Measurements from ENCODE around the gene GAA. TPM values are rescaled to one million over a fixed set of nuclear protein-coding genes. Genes with fewer than 3 reads are reported as not detected.

The GAA gene
- total and polyA plus RNA-seq, 2 of the 13 experiments (the other 11 are each of a cell fraction or from before 2014, with no cell fraction given): 21.6 to 36.4 TPM

DNA sequence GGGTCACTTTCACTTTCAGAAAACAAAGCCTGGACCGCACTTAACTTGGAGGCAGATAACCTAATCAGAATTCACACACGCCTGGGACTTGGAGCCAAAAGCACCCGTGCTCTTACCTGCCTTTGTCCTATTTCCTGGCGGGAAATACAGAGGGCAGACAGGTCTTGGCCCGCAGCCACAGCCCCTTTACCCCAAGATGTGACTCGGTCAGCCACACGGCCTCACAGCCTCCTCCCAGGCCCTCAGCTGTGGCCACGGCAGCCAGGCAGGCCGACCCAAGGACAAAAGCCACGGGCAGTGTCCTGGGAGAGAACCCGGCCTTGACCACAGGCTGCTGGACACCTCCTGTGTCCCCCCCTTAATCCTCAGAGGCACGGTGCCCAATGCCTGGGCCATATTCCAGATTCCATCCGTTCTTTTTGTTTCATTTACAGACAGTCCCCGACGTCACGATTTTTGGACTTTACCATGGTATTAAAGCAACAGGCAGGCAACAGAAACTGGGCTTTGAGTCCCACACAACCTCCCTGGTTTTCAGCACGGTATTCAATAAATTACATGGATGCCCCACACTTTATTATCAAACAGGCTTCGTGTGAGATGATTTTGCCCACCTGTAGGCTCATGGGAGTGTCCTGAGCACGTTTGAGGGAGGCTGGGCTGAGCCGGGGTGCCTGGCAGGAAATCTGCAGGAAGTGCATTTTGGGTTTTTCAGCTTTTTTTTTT lies 30.1 kb upstream of the GAA start (continued):
- TF ChIP-seq, protein P1, sequence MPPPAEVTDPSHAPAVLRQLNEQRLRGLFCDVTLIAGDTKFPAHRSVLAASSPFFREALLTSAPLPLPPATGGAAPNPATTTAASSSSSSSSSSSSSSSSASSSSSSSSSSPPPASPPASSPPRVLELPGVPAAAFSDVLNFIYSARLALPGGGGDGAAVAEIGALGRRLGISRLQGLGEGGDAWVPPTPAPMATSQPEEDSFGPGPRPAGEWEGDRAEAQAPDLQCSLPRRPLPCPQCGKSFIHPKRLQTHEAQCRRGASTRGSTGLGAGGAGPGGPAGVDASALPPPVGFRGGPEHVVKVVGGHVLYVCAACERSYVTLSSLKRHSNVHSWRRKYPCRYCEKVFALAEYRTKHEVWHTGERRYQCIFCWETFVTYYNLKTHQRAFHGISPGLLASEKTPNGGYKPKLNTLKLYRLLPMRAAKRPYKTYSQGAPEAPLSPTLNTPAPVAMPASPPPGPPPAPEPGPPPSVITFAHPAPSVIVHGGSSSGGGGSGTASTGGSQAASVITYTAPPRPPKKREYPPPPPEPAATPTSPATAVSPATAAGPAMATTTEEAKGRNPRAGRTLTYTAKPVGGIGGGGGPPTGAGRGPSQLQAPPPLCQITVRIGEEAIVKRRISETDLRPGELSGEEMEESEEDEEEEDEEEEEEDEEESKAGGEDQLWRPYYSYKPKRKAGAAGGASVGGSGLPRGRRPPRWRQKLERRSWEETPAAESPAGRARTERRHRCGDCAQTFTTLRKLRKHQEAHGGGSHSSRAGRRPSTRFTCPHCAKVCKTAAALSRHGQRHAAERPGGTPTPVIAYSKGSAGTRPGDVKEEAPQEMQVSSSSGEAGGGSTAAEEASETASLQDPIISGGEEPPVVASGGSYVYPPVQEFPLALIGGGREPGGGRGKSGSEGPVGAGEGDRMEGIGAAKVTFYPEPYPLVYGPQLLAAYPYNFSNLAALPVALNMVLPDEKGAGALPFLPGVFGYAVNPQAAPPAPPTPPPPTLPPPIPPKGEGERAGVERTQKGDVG (CRISPR knock-in tag; IDR thresholded peaks at IDR 0.05; ENCODE audit: borderline replicate concordance): no peak
- TF ChIP-seq BORCS8-MEF2B (CRISPR knock-in tag; IDR thresholded peaks at IDR 0.05) (no peak), ZNF546 (CRISPR knock-in tag; conservative IDR thresholded peaks at IDR 0.05) (peak; percentile 15; the same call in 1 of the 2 replicates), ZNF709 (CRISPR knock-in tag; IDR thresholded peaks at IDR 0.05) (no peak), TRIM24 (CRISPR knock-in tag; IDR thresholded peaks at IDR 0.05) (no peak), SIX4 (CRISPR knock-in tag; IDR thresholded peaks at IDR 0.05) (no peak), ZNF761 (CRISPR knock-in tag; conservative IDR thresholded peaks at IDR 0.05) (0 out of 2 replicates have a peak, but pooled peaks have one; percentile 63), YEATS4 (CRISPR knock-in tag; IDR thresholded peaks at IDR 0.05; ENCODE audit: borderline replicate concordance) (peak; percentile 58; the same call in 1 of the 2 replicates), ZBTB7B (CRISPR knock-in tag; IDR thresholded peaks at IDR 0.05) (peak; percentile 18; the same call in 1 of the 2 replicates), CHD4 (IDR thresholded peaks at IDR 0.05; ENCODE audit: borderline replicate concordance, low read length) (no peak), PAWR (CRISPR knock-in tag; IDR thresholded peaks at IDR 0.05; ENCODE audit: borderline replicate concordance) (0 out of 2 replicates have a peak, but pooled peaks have one; percentile 30), TCF7L2 (IDR thresholded peaks at IDR 0.05; ENCODE audit: low read depth, low read length) (no peak)
- TF ChIP-seq, protein P2, sequence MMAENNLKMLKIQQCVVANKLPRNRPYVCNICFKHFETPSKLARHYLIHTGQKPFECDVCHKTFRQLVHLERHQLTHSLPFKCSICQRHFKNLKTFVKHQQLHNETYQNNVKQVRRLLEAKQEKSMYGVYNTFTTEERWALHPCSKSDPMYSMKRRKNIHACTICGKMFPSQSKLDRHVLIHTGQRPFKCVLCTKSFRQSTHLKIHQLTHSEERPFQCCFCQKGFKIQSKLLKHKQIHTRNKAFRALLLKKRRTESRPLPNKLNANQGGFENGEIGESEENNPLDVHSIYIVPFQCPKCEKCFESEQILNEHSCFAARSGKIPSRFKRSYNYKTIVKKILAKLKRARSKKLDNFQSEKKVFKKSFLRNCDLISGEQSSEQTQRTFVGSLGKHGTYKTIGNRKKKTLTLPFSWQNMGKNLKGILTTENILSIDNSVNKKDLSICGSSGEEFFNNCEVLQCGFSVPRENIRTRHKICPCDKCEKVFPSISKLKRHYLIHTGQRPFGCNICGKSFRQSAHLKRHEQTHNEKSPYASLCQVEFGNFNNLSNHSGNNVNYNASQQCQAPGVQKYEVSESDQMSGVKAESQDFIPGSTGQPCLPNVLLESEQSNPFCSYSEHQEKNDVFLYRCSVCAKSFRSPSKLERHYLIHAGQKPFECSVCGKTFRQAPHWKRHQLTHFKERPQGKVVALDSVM (CRISPR knock-in tag; IDR thresholded peaks at IDR 0.05): no peak; the same call in none of the 2 replicates
- TF ChIP-seq, protein P3, sequence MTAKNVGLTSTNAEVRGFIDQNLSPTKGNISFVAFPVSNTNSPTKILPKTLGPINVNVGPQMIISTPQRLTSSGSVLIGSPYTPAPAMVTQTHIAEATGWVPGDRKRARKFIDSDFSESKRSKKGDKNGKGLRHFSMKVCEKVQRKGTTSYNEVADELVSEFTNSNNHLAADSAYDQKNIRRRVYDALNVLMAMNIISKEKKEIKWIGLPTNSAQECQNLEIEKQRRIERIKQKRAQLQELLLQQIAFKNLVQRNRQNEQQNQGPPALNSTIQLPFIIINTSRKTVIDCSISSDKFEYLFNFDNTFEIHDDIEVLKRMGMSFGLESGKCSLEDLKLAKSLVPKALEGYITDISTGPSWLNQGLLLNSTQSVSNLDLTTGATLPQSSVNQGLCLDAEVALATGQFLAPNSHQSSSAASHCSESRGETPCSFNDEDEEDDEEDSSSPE (CRISPR knock-in tag; IDR thresholded peaks at IDR 0.05): no peak
- TF ChIP-seq, protein P4, sequence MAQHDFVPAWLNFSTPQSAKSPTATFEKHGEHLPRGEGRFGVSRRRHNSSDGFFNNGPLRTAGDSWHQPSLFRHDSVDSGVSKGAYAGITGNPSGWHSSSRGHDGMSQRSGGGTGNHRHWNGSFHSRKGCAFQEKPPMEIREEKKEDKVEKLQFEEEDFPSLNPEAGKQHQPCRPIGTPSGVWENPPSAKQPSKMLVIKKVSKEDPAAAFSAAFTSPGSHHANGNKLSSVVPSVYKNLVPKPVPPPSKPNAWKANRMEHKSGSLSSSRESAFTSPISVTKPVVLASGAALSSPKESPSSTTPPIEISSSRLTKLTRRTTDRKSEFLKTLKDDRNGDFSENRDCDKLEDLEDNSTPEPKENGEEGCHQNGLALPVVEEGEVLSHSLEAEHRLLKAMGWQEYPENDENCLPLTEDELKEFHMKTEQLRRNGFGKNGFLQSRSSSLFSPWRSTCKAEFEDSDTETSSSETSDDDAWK (CRISPR knock-in tag; IDR thresholded peaks at IDR 0.05): no peak
- TF ChIP-seq, protein P5, sequence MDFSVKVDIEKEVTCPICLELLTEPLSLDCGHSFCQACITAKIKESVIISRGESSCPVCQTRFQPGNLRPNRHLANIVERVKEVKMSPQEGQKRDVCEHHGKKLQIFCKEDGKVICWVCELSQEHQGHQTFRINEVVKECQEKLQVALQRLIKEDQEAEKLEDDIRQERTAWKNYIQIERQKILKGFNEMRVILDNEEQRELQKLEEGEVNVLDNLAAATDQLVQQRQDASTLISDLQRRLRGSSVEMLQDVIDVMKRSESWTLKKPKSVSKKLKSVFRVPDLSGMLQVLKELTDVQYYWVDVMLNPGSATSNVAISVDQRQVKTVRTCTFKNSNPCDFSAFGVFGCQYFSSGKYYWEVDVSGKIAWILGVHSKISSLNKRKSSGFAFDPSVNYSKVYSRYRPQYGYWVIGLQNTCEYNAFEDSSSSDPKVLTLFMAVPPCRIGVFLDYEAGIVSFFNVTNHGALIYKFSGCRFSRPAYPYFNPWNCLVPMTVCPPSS (IDR thresholded peaks at IDR 0.05): no peak
- TF ChIP-seq, protein P6, sequence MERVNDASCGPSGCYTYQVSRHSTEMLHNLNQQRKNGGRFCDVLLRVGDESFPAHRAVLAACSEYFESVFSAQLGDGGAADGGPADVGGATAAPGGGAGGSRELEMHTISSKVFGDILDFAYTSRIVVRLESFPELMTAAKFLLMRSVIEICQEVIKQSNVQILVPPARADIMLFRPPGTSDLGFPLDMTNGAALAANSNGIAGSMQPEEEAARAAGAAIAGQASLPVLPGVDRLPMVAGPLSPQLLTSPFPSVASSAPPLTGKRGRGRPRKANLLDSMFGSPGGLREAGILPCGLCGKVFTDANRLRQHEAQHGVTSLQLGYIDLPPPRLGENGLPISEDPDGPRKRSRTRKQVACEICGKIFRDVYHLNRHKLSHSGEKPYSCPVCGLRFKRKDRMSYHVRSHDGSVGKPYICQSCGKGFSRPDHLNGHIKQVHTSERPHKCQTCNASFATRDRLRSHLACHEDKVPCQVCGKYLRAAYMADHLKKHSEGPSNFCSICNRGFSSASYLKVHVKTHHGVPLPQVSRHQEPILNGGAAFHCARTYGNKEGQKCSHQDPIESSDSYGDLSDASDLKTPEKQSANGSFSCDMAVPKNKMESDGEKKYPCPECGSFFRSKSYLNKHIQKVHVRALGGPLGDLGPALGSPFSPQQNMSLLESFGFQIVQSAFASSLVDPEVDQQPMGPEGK (CRISPR knock-in tag; IDR thresholded peaks at IDR 0.05): peak; percentile 79

Data from HepG2 (cell line).